GM18520 (cell line): Measurements from ENCODE around the gene CPSF4.
"Not testable (repeated sequence)": the region's sequence is repeated elsewhere in the genome, so short reads cannot be mapped to it uniquely, and the experiment has no call there.

ENCODE experiments used
- ATAC-seq: cut with Tn5 transposase; IDR thresholded peaks from one replicate; pipeline ENCODE4 v1.9.1; 2021; ENCODE audit not compliant: unreplicated experiment

The CPSF4 gene

GRCh38 chr7:99489235-99489634 lies 50.5 kb downstream of the CPSF4 start:
- ATAC-seq, result no peak

GRCh38 chr7:99490878-99491277 lies 52.1 kb downstream of the CPSF4 start:
- no peak for ATAC-seq

GRCh38 chr7:99493823-99494222 lies 55.1 kb downstream of the CPSF4 start:
- ATAC-seq, result no peak

- no peak for ATAC-seq
Measured at GRCh38 chr7:99497766-99498545, 59.2 kb downstream of the CPSF4 start.

- no peak for ATAC-seq
Measured at GRCh38 chr7:99498546-99498944, 59.8 kb downstream of the CPSF4 start.

- no peak for ATAC-seq
Measured at GRCh38 chr7:99499371-99499720, 60.6 kb downstream of the CPSF4 start.

- ATAC-seq, result peak; percentile 38
Measured at GRCh38 chr7:99499721-99500636, 61.2 kb downstream of the CPSF4 start, which contains the start of gene ZNF394. Gene ZNF394 (minus strand): TSS chr7:99500281. CDS start chr7:99500093, 188 bp downstream.

GRCh38 chr7:99500637-99501009 lies 61.9 kb downstream of the CPSF4 start:
- ATAC-seq, result no peak

- not testable (repeated sequence) for ATAC-seq
Measured at GRCh38 chr7:99501236-99501635, 62.5 kb downstream of the CPSF4 start.

- ATAC-seq, result no peak
Measured at GRCh38 chr7:99504281-99504602, 65.5 kb downstream of the CPSF4 start.

- ATAC-seq, result peak; percentile 64
Measured at GRCh38 chr7:99504603-99505323, 66.0 kb downstream of the CPSF4 start, which contains the start of gene ZKSCAN5. Gene ZKSCAN5 (plus strand): TSS chr7:99504662. CDS start chr7:99506045, 1,383 bp downstream.

GRCh38 chr7:99505324-99505662 lies 66.5 kb downstream of the CPSF4 start:
- no peak for ATAC-seq
